Measurements from ENCODE around the gene CTAGE1. TPM values are rescaled to one million over a fixed set of nuclear protein-coding genes. Genes with fewer than 3 reads are reported as not detected.
"Not testable (repeated sequence)": the region's sequence is repeated elsewhere in the genome, so short reads cannot be mapped to it uniquely, and the experiment has no call there.

CTAGE1 gene
- total and polyA plus RNA-seq, 3 donors from 2014 or later, result 4.2 to 19.6 (median 5.2) TPM

- no peak for DNase-seq
- Histone ChIP-seq H3K27ac (no peak overlapping the region), H3K4me3 (no peak overlapping the region), H3K4me1 (no peaks in the 10 kb centered on the region), H3K27me3 (no peaks in the 10 kb centered on the region), H3K9me3 (no peaks in the 10 kb centered on the region), H3K36me3 (ENCODE audit: low read depth, missing control alignments) (no peaks in the 10 kb centered on the region)
- TF ChIP-seq POLR2A (IDR thresholded peaks at IDR 0.05), result no peak
- no peak for TF ChIP-seq CTCF (IDR thresholded peaks at IDR 0.05)
- WGBS, 2 donors, result 81 to 95% methylated on average over 3 of the region's 3 CpGs
- intact Hi-C loops (cut with DNase I; ENCODE audit: low total_unique reads), result no loop called here
Measured at GRCh38 chr18:22403950-22404349, 13.8 kb downstream of the CTAGE1 start.

GRCh38 chr18:22399949-22400348, 17.8 kb downstream of the CTAGE1 start:
- Histone ChIP-seq H3K27me3 (no peaks in the 10 kb centered on the region), H3K4me1 (no peaks in the 10 kb centered on the region), H3K27ac (no peak overlapping the region), H3K9me3 (no peaks in the 10 kb centered on the region), H3K36me3 (ENCODE audit: low read depth, missing control alignments) (no peaks in the 10 kb centered on the region), H3K4me3 (no peak overlapping the region)
- no peak for TF ChIP-seq CTCF (IDR thresholded peaks at IDR 0.05)
- no peak for TF ChIP-seq POLR2A (IDR thresholded peaks at IDR 0.05)
- no peak for DNase-seq
- 81% methylated on average over 3 of the region's 3 CpGs for WGBS, 2 donors
- intact Hi-C loops (cut with DNase I; ENCODE audit: low total_unique reads), result no loop called here

DNA sequence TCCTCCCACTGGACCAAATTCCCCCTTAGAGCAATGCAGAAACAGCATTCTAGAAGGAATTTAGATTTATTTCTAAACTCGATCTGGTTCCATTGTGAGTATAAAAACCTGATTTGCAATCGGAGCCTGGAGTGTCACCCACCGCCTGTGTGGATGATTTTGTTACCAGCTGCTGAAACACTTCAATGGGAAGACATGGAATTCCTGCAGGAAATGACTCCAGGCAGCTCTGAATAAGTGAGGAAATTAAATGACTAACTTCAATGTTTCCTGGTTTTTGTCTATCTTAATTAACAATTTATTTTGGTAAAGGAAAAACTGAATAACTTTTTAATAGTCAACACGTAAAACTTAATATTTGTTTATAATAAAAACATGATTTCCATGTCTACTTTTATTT, 19.3 kb downstream of the CTAGE1 start:
- no peak overlapping the region for H3K27ac ChIP-seq
- H3K4me3 ChIP-seq, result no peak overlapping the region
- H3K27me3 ChIP-seq, result no peaks in the 10 kb centered on the region
- H3K9me3 ChIP-seq, result no peaks in the 10 kb centered on the region
- WGBS, 2 donors, result 82% methylated on average over 4 of the region's 4 CpGs
- no peaks in the 10 kb centered on the region for H3K36me3 ChIP-seq (ENCODE audit: low read depth, missing control alignments)
- H3K4me1 ChIP-seq, result no peaks in the 10 kb centered on the region
- intact Hi-C loops (cut with DNase I; ENCODE audit: low total_unique reads), result no loop called here
- DNase-seq, result no peak
- no peak for TF ChIP-seq POLR2A (IDR thresholded peaks at IDR 0.05)
- no peak for TF ChIP-seq CTCF (IDR thresholded peaks at IDR 0.05)

DNA sequence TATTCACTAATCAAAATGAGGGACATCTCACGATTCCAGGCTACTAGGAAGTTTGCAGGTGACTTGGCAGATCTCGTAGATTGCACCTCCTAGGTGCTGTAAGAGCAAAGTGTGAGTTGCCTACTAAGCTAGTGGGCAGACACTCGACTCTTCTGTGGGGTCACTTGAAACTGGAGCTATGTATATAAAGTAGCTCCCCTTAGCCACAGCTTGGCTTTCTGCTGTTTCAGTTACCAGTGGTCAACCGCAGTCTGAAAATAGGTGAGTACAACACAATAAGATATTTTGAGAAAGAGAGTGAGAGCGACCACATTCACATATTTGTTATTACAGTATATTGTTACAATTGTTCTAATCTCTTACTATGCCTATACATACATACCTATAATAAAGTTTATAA, 23.3 kb downstream of the CTAGE1 start:
- Histone ChIP-seq H3K27ac (no peak overlapping the region), H3K9me3 (no peaks in the 10 kb centered on the region), H3K4me1 (no peaks in the 10 kb centered on the region), H3K36me3 (ENCODE audit: low read depth, missing control alignments) (no peaks in the 10 kb centered on the region), H3K27me3 (no peaks in the 10 kb centered on the region), H3K4me3 (no peak overlapping the region)
- TF ChIP-seq CTCF (IDR thresholded peaks at IDR 0.05) (no peak), POLR2A (IDR thresholded peaks at IDR 0.05) (no peak)
- no peak for DNase-seq
- 90 to 92% methylated on average over 5 of the region's 5 CpGs for WGBS, 2 donors
- intact Hi-C loops (cut with DNase I; ENCODE audit: low total_unique reads), result no loop called here

- intact Hi-C loops (cut with DNase I; ENCODE audit: low total_unique reads); H3K27me3 ChIP-seq; H3K36me3 ChIP-seq (ENCODE audit: low read depth, missing control alignments); H3K4me3 ChIP-seq; H3K9me3 ChIP-seq; DNase-seq; H3K4me1 ChIP-seq; H3K27ac ChIP-seq: not testable (repeated sequence)
- 87 to 93% methylated on average over 3 of the region's 3 CpGs for WGBS, 2 donors
Measured at GRCh38 chr18:22393164-22393563, 24.6 kb downstream of the CTAGE1 start.
